Measurements from ENCODE around the gene MEIS2.

The MEIS2 gene

DNA sequence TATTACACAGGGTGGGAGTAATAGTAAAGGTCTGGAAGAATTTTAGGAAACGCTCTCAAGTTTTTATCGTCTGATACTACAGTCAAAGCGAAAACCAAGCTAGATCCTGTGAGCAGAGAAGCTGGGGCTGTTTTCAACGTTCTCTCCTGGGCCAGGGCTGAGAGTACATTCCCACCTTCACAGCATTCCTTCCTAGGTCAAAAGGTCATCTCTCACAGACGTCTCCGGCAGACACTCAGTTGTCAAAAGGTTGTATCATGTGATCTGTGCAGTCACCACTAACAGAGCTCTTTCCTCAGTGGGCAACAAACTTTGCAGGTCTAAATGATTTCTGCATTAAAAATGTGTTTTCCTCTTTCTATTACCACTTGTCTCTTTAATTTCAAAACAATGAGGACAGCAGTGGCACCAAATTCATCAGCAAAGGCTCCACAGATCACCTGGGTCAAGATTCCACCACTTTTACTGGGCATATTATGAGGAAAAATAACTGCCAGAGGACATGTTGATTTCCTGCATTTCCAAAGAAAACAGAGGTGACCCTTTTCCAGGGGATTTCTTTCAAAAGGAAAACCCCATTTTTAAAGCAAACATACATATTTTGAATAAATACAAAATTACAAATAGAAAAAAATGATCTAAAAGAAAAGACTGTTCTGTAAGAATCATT lies 41.9 kb downstream of the MEIS2 start:
- no peak for DNase-seq
- H3K9me3 ChIP-seq (ENCODE audit: control insufficient read depth, low read length) = no peaks in the 10 kb centered on the region
- H3K27ac ChIP-seq (ENCODE audit: insufficient read depth, low read length, poor library complexity, severe bottlenecking) = no peak overlapping the region
- H3K27me3 ChIP-seq (replicated peaks; ENCODE audit: control insufficient read depth, insufficient read depth, low read length, poor library complexity, severe bottlenecking) = no peaks in the 10 kb centered on the region
- no peaks in the 10 kb centered on the region for H3K4me1 ChIP-seq (ENCODE audit: control insufficient read depth, insufficient read depth, low read length, poor library complexity, severe bottlenecking)
- H3K36me3 ChIP-seq (ENCODE audit: control insufficient read depth, insufficient read depth, low read length) = no peaks in the 10 kb centered on the region
- H3K4me3 ChIP-seq (ENCODE audit: insufficient read depth, low read depth, low read length, poor library complexity, severe bottlenecking) = no peak overlapping the region

DNA sequence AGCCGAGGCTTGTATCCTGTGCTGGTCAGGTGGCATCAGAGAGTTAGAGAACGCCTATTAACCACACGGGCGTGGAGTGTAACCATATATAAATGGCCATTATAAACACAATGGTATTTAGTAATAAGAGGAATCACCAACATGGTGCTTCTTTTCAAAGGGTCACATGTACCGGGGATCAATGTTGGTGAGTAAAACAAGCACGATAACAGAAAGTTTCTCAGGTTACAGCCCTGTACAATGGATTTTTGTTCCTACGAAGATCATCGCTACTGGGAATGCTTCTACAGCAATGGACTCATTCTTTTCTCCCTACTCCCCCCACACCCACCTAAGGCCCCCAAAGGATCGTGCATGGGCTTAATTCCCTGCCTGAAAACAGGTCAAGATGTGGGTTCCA lies 42.5 kb downstream of the MEIS2 start:
- no peaks in the 10 kb centered on the region for H3K36me3 ChIP-seq (ENCODE audit: control insufficient read depth, insufficient read depth, low read length)
- no peak overlapping the region for H3K4me3 ChIP-seq (ENCODE audit: insufficient read depth, low read depth, low read length, poor library complexity, severe bottlenecking)
- DNase-seq = no peak
- no peaks in the 10 kb centered on the region for H3K9me3 ChIP-seq (ENCODE audit: control insufficient read depth, low read length)
- H3K4me1 ChIP-seq (ENCODE audit: control insufficient read depth, insufficient read depth, low read length, poor library complexity, severe bottlenecking) = no peaks in the 10 kb centered on the region
- H3K27me3 ChIP-seq (replicated peaks; ENCODE audit: control insufficient read depth, insufficient read depth, low read length, poor library complexity, severe bottlenecking) = no peaks in the 10 kb centered on the region
- H3K27ac ChIP-seq (ENCODE audit: insufficient read depth, low read length, poor library complexity, severe bottlenecking) = no peak overlapping the region

DNA sequence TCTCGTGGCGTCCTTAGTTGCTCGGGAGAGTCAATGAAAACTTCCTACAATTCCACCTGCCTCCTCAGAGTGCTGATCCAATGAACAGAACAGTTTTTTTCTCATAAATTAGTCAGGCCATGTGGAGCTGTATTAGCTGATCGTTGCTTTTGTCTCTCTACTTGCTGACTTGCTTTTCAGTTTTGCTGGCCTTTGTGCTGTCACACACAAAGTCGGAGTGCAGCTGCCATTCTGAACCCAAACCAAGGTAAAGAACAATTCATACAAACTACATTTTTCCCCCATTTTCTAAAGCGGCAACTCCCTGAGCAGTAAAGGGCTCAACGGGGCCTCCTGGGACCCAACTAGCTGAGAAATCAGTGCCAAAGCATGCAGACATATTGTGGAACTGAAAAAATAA lies 43.1 kb downstream of the MEIS2 start:
- no peak overlapping the region for H3K4me3 ChIP-seq (ENCODE audit: insufficient read depth, low read depth, low read length, poor library complexity, severe bottlenecking)
- no peaks in the 10 kb centered on the region for H3K9me3 ChIP-seq (ENCODE audit: control insufficient read depth, low read length)
- no peaks in the 10 kb centered on the region for H3K4me1 ChIP-seq (ENCODE audit: control insufficient read depth, insufficient read depth, low read length, poor library complexity, severe bottlenecking)
- H3K36me3 ChIP-seq (ENCODE audit: control insufficient read depth, insufficient read depth, low read length) = no peaks in the 10 kb centered on the region
- no peak overlapping the region for H3K27ac ChIP-seq (ENCODE audit: insufficient read depth, low read length, poor library complexity, severe bottlenecking)
- no peak for DNase-seq
- no peaks in the 10 kb centered on the region for H3K27me3 ChIP-seq (replicated peaks; ENCODE audit: control insufficient read depth, insufficient read depth, low read length, poor library complexity, severe bottlenecking)

DNA sequence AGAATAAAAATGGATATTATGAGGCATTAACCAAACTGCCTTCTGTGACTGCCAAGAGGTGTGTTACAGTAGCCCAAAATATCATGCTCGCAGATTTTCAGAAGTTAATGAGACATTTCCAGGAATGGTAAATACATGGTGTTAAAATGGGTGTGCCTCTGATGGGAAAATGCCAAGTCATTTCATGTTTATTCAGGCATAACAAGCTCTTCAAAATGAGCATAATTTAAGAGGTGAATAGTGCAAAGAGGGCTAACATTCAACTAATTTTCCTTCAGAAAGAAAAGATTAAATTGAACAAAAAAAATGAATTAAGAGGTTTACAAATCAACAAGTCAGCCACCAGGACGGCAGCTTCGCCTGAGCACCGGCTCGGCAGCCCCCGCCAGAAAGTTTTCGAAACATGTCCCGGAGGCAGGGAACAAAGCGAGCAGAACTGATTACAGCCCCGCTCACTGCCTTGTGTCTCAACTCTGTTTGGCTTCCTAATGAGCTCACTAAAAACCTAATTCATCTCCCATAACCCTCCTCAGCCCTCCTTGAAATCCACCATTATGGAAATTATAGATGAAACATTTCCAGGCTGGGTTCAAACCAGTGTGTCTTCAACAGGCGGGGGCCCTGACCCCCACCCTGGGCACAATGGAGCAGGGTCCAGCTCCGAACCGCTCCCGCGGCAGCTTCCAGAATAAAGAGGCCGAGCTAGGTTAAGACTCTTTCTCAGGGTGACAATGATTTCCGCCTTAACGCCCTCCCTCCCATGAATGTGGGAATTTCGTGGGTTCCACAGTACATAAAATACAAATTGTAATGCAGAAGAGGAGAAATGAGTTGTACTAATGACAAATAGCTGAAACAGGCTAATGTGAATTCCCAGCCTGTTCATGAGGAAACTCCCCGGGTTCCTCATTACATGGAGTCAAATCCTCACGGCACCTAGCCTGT lies 43.9 kb downstream of the MEIS2 start:
- no peaks in the 10 kb centered on the region for H3K27me3 ChIP-seq (replicated peaks; ENCODE audit: control insufficient read depth, insufficient read depth, low read length, poor library complexity, severe bottlenecking)
- H3K4me1 ChIP-seq (ENCODE audit: control insufficient read depth, insufficient read depth, low read length, poor library complexity, severe bottlenecking) = no peaks in the 10 kb centered on the region
- no peak for DNase-seq
- no peak overlapping the region for H3K4me3 ChIP-seq (ENCODE audit: insufficient read depth, low read depth, low read length, poor library complexity, severe bottlenecking)
- H3K36me3 ChIP-seq (ENCODE audit: control insufficient read depth, insufficient read depth, low read length) = no peaks in the 10 kb centered on the region
- no peak overlapping the region for H3K27ac ChIP-seq (ENCODE audit: insufficient read depth, low read length, poor library complexity, severe bottlenecking)
- no peaks in the 10 kb centered on the region for H3K9me3 ChIP-seq (ENCODE audit: control insufficient read depth, low read length)

DNA sequence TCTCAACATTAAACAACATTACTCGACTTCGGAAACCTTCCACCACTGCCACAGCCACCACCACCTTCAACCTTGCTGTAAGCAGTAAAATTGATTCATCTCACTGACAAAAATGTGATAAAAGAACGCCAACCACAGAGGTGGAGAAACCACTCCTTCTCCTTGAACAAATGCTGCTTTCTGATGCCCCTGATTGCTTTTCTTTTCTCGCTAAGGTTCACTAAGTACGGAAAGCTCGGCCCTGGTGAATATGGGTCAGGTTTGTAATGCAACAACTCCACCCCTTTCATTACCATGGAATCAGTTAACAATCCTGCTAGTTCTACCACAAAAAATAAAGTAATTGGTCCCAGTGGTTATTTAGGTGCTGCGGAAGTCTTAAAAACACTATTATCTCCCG lies 44.9 kb downstream of the MEIS2 start:
- Histone ChIP-seq H3K9me3 (ENCODE audit: control insufficient read depth, low read length) (no peaks in the 10 kb centered on the region), H3K4me1 (ENCODE audit: control insufficient read depth, insufficient read depth, low read length, poor library complexity, severe bottlenecking) (no peaks in the 10 kb centered on the region), H3K4me3 (ENCODE audit: insufficient read depth, low read depth, low read length, poor library complexity, severe bottlenecking) (no peak overlapping the region), H3K27ac (ENCODE audit: insufficient read depth, low read length, poor library complexity, severe bottlenecking) (no peak overlapping the region), H3K27me3 (replicated peaks; ENCODE audit: control insufficient read depth, insufficient read depth, low read length, poor library complexity, severe bottlenecking) (no peaks in the 10 kb centered on the region), H3K36me3 (ENCODE audit: control insufficient read depth, insufficient read depth, low read length) (no peaks in the 10 kb centered on the region)
- DNase-seq = no peak

DNA sequence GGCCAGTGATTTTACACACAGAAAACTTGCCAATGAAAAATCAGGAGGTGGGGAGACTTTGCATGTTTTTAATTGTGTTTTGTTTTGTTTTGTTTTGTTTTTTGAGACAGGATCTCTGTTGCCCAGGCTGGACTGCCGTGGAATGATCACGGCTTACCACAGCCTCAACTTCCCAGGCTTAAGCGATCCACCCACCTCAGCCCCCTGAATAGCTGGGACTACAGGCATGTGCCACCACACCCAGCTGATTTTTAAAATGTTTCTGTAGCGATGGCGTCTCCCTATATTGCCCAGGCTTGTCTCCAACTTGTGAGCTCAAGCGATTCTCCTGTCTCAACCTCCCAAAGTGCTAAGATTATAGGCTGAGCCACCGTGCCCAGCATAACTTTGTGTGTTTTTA lies 46.0 kb downstream of the MEIS2 start:
- H3K27ac ChIP-seq (ENCODE audit: insufficient read depth, low read length, poor library complexity, severe bottlenecking) = no peak overlapping the region
- no peaks in the 10 kb centered on the region for H3K4me1 ChIP-seq (ENCODE audit: control insufficient read depth, insufficient read depth, low read length, poor library complexity, severe bottlenecking)
- H3K36me3 ChIP-seq (ENCODE audit: control insufficient read depth, insufficient read depth, low read length) = no peaks in the 10 kb centered on the region
- no peaks in the 10 kb centered on the region for H3K9me3 ChIP-seq (ENCODE audit: control insufficient read depth, low read length)
- DNase-seq = no peak
- H3K27me3 ChIP-seq (replicated peaks; ENCODE audit: control insufficient read depth, insufficient read depth, low read length, poor library complexity, severe bottlenecking) = no peaks in the 10 kb centered on the region
- H3K4me3 ChIP-seq (ENCODE audit: insufficient read depth, low read depth, low read length, poor library complexity, severe bottlenecking) = no peak overlapping the region

DNA sequence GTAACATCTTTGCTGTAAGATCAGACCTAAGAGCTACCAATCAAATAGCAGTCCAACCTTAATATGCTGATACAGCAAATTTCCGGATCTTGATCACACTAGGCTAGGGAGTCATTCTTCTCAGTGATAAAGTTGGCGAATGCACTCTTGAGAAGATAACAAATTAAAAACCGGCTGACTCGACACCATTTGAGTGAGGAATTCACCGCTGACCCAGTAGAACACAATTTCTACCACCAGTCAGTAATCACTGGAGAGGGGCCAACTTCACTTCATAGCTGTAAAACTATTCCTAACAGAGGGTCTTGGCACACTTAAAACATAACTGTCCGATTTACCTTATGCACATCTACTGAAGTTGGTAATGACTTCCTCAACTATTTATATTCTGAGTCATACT lies 47.2 kb downstream of the MEIS2 start:
- Histone ChIP-seq H3K27me3 (replicated peaks; ENCODE audit: control insufficient read depth, insufficient read depth, low read length, poor library complexity, severe bottlenecking) (no peaks in the 10 kb centered on the region), H3K4me3 (ENCODE audit: insufficient read depth, low read depth, low read length, poor library complexity, severe bottlenecking) (no peak overlapping the region), H3K4me1 (ENCODE audit: control insufficient read depth, insufficient read depth, low read length, poor library complexity, severe bottlenecking) (no peaks in the 10 kb centered on the region), H3K36me3 (ENCODE audit: control insufficient read depth, insufficient read depth, low read length) (no peaks in the 10 kb centered on the region), H3K9me3 (ENCODE audit: control insufficient read depth, low read length) (no peaks in the 10 kb centered on the region), H3K27ac (ENCODE audit: insufficient read depth, low read length, poor library complexity, severe bottlenecking) (no peak overlapping the region)
- no peak for DNase-seq

DNA sequence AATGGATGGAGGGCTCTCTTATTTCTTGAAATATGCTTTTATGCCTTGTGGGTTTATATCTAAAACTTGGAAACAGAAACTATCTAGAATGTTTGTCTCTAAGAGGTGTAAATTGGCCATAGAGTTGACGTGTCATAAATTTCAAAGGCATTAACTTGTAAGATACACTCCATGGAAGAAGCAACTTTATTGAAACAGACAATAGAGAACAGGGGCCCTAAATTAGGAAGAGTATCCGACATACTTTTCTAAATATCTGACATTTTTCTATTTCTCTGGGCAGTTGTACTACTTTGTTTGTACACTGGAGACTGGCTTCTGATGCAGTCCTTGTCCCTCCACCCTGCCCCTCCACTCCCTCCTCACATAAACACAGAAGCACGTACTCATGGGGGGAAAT lies 50.0 kb downstream of the MEIS2 start:
- H3K27me3 ChIP-seq (replicated peaks; ENCODE audit: control insufficient read depth, insufficient read depth, low read length, poor library complexity, severe bottlenecking) = no peaks in the 10 kb centered on the region
- H3K9me3 ChIP-seq (ENCODE audit: control insufficient read depth, low read length) = no peaks in the 10 kb centered on the region
- H3K36me3 ChIP-seq (ENCODE audit: control insufficient read depth, insufficient read depth, low read length) = no peaks in the 10 kb centered on the region
- H3K4me1 ChIP-seq (ENCODE audit: control insufficient read depth, insufficient read depth, low read length, poor library complexity, severe bottlenecking) = no peaks in the 10 kb centered on the region
- no peak overlapping the region for H3K27ac ChIP-seq (ENCODE audit: insufficient read depth, low read length, poor library complexity, severe bottlenecking)
- no peak overlapping the region for H3K4me3 ChIP-seq (ENCODE audit: insufficient read depth, low read depth, low read length, poor library complexity, severe bottlenecking)
- no peak for DNase-seq

DNA sequence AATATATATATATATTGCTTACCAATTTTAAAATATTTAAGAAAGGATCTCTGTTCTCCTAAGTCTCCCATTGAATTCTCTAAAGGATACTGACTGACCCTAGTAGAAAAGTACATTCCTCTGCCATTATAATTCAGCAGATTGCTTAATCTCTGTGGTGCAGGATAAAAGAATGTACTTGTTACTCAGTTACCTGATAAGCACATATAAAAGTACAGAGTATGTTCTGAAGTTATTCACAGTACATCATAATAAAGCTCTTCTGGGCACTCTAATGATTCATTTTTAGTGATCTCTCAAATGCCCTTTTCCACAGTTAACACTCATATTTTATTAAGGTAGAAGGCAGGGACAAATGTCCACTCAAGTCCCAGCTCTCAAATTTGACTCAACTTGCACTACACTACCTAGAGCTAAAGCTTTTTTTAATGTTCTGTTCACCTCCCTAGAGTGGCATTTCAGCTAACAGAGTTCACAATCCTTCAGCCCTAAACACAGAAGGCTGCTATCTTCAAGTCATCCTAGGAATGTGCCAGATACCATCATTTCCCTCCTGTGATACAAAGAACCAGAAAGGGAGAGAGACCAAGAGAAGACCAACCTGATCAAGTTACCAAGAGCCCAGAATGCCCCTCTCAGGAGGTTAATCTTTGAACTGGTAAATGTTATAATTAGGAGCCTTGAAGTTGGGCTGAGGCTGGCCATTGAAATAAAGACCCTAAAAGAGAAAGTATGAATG lies 53.3 kb downstream of the MEIS2 start:
- no peaks in the 10 kb centered on the region for H3K9me3 ChIP-seq (ENCODE audit: control insufficient read depth, low read length)
- no peaks in the 10 kb centered on the region for H3K36me3 ChIP-seq (ENCODE audit: control insufficient read depth, insufficient read depth, low read length)
- no peak overlapping the region for H3K27ac ChIP-seq (ENCODE audit: insufficient read depth, low read length, poor library complexity, severe bottlenecking)
- no peak overlapping the region for H3K4me3 ChIP-seq (ENCODE audit: insufficient read depth, low read depth, low read length, poor library complexity, severe bottlenecking)
- no peaks in the 10 kb centered on the region for H3K4me1 ChIP-seq (ENCODE audit: control insufficient read depth, insufficient read depth, low read length, poor library complexity, severe bottlenecking)
- no peaks in the 10 kb centered on the region for H3K27me3 ChIP-seq (replicated peaks; ENCODE audit: control insufficient read depth, insufficient read depth, low read length, poor library complexity, severe bottlenecking)
- DNase-seq = no peak
